ENCODE results near the gene NSG2.

- no peak for TF ChIP-seq CTCF (IDR thresholded peaks at IDR 0.05; ENCODE audit: low read length)
- TF ChIP-seq EZH2 (optimal IDR thresholded peaks at IDR 0.05; ENCODE audit: low read depth, low read length), result no peak
Observed at GRCh38 chr5:174154559-174154958, 109.1 kb downstream of the NSG2 start.

Measured in MM.1S (cell line).